ENCODE data around the gene ACTR1B.

ACTR1B gene

DNA sequence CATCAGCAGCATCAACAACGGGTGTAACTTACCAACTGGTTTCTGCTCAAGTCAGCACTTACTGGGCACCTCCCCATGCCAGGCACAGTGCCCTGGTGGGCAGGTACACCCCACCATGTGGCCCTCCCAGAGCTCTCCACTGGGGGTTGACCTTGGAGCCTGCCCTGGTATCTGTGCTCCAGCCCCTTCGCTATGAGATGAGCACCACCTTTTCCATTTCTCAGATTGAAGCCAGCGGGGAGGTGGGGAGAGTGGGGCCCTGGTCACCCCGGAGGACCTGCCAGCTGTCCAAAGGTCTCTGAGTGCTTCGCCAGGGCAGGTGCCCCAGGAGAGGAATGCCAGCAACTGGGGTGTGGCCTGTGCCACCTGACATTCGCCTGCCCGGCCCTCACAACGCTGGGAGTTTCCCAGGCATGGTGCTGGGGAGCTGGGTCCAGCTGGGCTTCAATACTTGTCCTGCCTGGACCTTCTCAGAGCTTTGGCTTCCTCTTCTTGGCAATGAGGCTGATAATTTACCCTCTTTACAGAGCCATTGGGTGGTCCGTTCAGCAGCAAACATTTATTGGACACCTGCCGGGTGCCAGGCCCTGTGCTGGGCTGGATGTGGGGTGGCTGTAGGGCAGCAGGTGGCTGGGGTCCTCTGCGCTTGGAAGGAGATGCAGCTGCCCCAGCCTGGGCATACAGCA lies 43.7 kb upstream of the ACTR1B start:
- Histone ChIP-seq H3K9me3 (no peaks in the 10 kb centered on the region), H3K4me3 (ENCODE audit: low read depth in 1 of 2, low read length in 1 of 2) (no peak overlapping the region), H3K4me1 (ENCODE audit: control insufficient read depth in 1 of 2, insufficient read depth in 1 of 2, low read depth in 1 of 2, low read length in 1 of 2) (no peaks in the 10 kb centered on the region), H3K27me3 (no peaks in the 10 kb centered on the region), H3K27ac (no peak overlapping the region), H3K36me3 (no peaks in the 10 kb centered on the region)
- TF ChIP-seq CTCF (IDR thresholded peaks at IDR 0.05), result no peak

GRCh38 chr2:97706708-97707345 lies 43.0 kb upstream of the ACTR1B start:
- no peaks in the 10 kb centered on the region for H3K9me3 ChIP-seq
- H3K4me3 ChIP-seq (ENCODE audit: low read depth in 1 of 2, low read length in 1 of 2), result no peak overlapping the region
- H3K27ac ChIP-seq, result no peak overlapping the region
- no peaks in the 10 kb centered on the region for H3K36me3 ChIP-seq
- H3K4me1 ChIP-seq (ENCODE audit: control insufficient read depth in 1 of 2, insufficient read depth in 1 of 2, low read depth in 1 of 2, low read length in 1 of 2), result no peaks in the 10 kb centered on the region
- no peaks in the 10 kb centered on the region for H3K27me3 ChIP-seq
- no peak for TF ChIP-seq CTCF (IDR thresholded peaks at IDR 0.05)

DNA sequence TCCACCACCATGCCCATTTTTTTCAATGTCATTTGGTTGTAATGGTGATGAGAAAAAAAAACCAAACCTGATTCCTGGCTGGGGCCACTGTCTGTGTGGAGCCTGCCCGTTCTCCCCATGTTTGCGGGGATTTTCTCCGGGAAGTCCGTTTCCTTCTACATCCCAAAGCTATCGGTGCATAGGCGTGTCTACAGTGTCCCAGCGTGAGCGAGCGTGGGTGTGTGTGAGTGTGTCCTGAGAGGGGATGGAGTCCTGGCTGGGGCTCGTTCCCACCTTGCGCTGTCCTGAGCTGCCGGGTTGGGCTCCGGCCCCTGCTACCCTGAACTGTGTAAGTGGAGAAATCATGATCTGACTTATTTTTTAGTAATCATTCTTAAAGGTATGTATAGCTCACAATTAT lies 42.3 kb upstream of the ACTR1B start:
- Histone ChIP-seq H3K4me3 (ENCODE audit: low read depth in 1 of 2, low read length in 1 of 2) (no peak overlapping the region), H3K4me1 (ENCODE audit: control insufficient read depth in 1 of 2, insufficient read depth in 1 of 2, low read depth in 1 of 2, low read length in 1 of 2) (no peaks in the 10 kb centered on the region), H3K27me3 (no peaks in the 10 kb centered on the region), H3K27ac (no peak overlapping the region), H3K36me3 (no peaks in the 10 kb centered on the region), H3K9me3 (no peaks in the 10 kb centered on the region)
- no peak for TF ChIP-seq CTCF (IDR thresholded peaks at IDR 0.05)

DNA sequence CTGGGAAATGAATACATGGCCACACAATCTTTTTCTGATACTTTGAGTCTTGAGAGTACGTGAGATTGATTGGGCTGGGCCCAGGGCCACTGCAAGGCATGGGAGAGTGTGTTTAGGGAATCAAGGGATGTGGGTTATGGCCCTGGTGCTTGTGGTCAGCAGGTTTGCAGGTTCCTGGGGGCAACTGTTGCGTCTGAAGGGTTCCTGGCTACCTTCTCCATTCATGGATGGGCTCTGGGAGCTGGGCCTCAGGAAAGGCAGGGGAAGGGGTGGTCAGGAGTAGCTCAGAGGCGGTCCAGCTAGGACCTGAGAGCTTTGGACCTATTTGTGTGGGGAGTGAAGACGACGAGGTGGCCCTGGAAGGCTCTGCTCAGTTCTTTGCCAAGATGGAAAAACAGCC lies 41.1 kb upstream of the ACTR1B start:
- H3K9me3 ChIP-seq, result no peaks in the 10 kb centered on the region
- H3K36me3 ChIP-seq, result no peaks in the 10 kb centered on the region
- TF ChIP-seq CTCF (IDR thresholded peaks at IDR 0.05), result no peak
- no peaks in the 10 kb centered on the region for H3K27me3 ChIP-seq
- no peak overlapping the region for H3K27ac ChIP-seq
- H3K4me1 ChIP-seq (ENCODE audit: control insufficient read depth in 1 of 2, insufficient read depth in 1 of 2, low read depth in 1 of 2, low read length in 1 of 2), result no peaks in the 10 kb centered on the region
- H3K4me3 ChIP-seq (ENCODE audit: low read depth in 1 of 2, low read length in 1 of 2), result no peak overlapping the region

- H3K4me3 ChIP-seq (ENCODE audit: low read depth in 1 of 2, low read length in 1 of 2), result no peak overlapping the region
- no peak for TF ChIP-seq CTCF (IDR thresholded peaks at IDR 0.05)
- H3K9me3 ChIP-seq, result no peaks in the 10 kb centered on the region
- no peaks in the 10 kb centered on the region for H3K27me3 ChIP-seq
- H3K4me1 ChIP-seq (ENCODE audit: control insufficient read depth in 1 of 2, insufficient read depth in 1 of 2, low read depth in 1 of 2, low read length in 1 of 2), result no peaks in the 10 kb centered on the region
- no peaks in the 10 kb centered on the region for H3K36me3 ChIP-seq
- no peak overlapping the region for H3K27ac ChIP-seq
These were observed 39.9 kb upstream of the ACTR1B start for GRCh38 chr2:97703741-97704140.

All from neutrophil (primary cell).